Glomerular endothelial cell (primary cell): ENCODE measurements around the gene SFRP4. TPM values are rescaled to one million over a fixed set of nuclear protein-coding genes. Genes with fewer than 3 reads are reported as not detected.

ENCODE experiments used
- total RNA-seq: library from RNA; depleted of rRNA; stranded (reverse); fragments of >200 nt; gene quantifications from 2 replicates; pipeline ENCODE4 v1.2.3, GENCODE V29; 2015

Gene SFRP4
- total RNA-seq, 1 donor from 2014 or later, result not detected

Other genes with a start within 250 kb of the SFRP4 start
- not detected in 2 replicates for gene GPR141, start 233.1 kb downstream of the SFRP4 start, total RNA-seq
- not detected in 2 replicates for gene NME8, start 68.2 kb downstream of the SFRP4 start, total RNA-seq
- gene EPDR1, start 3.8 kb upstream of the SFRP4 start, total RNA-seq, result 18.1 and 21.3 TPM in 2 replicates